HS-5 (cell line): ENCODE data around the gene DNAH17.
A peak's percentile ranks its signal among the peaks of the same experiment; 100 is the strongest.

Experiments
- DNase-seq: peaks from one replicate; pipeline ENCODE4 v3.0.0-alpha.2; 2012; ENCODE audit warnings: low read depth

Gene DNAH17

DNA sequence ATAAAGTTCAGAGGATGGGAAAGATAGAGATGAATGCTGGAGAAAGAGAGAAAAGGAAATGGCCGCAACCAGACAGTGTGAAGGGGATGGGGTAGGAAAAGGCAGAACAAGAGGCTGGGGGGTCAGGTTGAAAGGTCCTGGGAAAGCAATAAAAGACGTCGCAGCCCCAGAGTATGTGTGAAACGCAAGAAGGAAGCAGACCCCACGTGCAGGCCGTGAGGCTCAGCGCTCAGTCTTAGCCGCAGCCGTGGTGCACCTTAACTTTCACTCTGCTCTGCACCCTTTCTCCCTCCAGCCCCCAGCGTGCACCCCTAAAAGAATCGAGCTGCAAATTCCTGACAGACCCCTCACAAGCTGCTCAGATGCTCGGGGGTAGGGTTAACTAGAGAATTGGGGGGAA lies 1.9 kb downstream of the DNAH17 start:
- DNase-seq: no peak

DNA sequence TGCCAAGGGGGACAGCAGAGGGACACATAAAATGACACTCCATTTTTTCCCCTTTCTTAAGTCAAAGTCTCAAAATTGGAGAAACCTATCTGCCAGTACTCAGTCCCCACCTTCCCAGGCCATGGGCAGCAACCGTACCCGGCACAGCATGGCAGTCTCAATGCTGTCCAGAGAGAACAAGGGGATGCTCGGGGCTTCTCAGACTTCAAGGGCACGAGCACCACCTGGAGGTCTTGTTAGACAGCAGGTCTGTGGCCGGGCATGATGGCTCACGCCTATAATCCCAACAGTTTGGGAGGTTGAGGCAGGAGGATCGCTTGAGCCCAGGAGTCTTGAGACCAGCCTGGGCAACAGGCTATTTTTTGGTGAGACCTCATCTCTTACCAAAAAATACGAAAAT lies 3.2 kb downstream of the DNAH17 start:
- no peak for DNase-seq

DNA sequence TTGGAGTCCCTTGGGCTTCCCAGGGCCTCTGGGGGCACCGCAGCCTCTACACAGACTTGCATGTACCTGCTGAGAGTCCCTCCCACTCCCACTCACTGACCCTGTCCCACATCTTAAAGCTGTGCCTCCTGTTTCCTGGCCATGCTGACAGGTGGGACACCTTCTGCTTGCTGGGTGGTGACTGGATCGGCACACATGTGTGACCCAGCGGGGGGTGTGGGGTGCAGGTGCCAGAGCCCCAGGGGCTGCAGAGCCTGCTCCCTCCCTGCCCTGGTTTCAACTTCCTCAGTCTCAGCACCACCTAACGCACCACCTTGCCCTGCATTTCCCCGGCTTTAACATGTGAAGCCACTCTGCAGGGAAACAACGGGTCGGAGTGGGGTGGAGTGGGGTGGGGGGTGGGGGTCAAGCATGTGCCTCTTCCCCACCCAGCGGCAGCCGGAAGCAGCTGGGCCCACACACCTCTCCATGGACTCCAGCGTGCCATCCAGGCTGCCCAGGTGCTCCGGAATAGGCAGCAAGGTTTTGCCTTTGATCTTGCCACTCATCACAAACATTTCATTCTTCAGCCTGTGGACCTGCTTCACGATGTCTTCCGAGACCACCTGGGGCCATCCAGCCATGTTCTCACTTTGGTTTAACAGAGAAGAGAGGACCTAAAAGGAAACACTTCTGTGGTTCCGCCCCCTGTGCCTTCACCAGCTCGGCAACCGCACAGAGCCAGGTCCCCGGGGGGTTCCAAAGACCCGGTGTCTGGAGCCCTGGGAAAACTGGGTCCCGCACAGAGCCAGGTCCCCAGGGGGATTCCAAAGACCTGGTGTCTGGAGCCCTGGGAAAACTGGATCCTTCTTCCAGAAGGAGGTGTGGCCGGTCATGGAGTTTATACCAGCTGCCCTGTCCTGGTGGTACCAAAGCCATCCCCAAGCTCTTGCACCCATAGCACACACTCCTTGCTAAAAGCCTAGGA lies 4.7 kb downstream of the DNAH17 start:
- DNase-seq: no peak

DNA sequence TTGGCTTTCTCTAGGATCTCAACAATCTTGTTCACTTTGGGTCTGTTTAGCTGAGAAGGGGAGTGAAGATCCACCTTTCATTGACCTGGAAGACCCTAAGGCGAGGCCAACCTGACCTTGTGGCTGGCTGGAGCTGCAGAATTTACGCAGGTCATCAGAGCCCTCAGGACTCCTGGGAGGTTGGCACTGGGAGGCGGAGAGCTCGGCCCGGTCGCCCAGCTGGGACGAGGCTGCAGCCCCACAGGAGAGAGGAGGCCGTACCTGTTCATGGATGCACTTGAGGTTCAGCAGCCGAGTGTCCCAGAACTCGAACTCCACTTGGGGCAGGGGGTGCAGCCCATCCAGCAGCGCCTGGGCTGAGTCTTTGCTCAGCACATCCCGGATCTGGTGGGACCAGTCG lies 5.9 kb downstream of the DNAH17 start:
- no peak for DNase-seq

DNA sequence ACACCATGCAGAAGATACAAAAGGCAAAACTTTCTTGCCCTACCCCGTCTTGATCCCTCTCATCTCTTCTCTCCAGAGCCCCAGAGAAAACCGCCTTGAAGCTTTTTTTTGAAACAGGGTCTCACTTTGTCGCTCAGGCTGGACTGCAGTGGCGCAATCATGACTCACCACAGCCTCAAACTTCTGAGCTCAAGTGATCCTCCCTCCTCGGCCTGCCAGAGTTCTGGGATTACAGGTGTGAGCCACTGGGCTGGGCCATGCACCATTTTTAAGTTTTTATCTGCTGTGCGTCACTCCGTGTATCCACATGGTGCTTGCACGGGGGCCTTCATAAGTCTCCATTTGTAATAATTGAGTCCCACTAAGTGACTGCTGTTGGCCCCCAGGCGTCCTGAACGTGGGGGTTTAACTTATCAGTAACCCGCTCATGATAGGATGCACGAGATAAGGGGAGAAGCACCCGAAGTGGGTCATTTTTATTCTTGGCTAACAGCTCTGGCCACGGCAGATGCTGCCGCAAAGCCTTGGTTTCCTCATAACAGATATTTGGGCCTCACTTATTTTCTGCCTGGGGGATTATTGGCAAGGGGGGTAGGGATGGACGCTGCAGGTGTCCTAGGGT lies 8.6 kb downstream of the DNAH17 start:
- DNase-seq: no peak

DNA sequence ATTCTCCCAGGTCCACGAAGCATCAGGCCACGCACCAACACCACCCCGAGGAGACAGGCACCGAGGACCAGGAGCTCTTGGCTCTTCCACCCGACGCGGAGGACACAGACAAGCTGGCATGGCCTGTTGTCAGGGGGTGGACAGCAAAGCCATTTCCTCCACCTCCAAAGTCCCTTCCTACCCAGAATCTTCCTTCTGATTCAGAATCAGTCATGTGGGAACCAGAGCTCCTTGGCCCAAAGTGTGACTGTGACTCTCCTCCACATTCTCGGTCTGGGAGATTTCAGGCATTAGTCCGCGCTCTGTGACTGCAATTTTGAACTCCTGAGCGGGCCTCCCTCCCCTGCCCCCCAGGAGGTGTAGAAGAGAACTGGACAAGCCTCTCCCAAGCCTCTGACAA lies 9.2 kb downstream of the DNAH17 start:
- DNase-seq: no peak

DNA sequence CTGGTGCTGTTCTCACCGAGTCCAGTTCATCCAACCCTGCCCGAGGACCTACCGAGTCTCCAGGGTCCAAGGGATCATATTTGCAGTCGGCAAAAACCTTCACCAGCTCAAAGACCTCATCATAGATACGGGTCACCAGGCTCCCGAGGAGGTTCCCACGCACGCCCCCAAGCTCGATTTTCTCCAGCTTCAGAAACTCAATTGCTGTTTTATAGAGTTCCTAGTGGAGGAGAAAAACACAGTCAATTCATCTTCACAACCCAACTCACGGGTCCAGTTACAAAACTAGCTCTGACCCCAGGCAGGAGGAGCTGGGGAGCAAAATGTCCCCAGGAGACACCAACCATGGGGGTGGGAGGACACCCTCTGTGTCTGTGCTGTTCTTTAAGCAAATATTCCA lies 10.2 kb downstream of the DNAH17 start:
- DNase-seq: no peak

DNA sequence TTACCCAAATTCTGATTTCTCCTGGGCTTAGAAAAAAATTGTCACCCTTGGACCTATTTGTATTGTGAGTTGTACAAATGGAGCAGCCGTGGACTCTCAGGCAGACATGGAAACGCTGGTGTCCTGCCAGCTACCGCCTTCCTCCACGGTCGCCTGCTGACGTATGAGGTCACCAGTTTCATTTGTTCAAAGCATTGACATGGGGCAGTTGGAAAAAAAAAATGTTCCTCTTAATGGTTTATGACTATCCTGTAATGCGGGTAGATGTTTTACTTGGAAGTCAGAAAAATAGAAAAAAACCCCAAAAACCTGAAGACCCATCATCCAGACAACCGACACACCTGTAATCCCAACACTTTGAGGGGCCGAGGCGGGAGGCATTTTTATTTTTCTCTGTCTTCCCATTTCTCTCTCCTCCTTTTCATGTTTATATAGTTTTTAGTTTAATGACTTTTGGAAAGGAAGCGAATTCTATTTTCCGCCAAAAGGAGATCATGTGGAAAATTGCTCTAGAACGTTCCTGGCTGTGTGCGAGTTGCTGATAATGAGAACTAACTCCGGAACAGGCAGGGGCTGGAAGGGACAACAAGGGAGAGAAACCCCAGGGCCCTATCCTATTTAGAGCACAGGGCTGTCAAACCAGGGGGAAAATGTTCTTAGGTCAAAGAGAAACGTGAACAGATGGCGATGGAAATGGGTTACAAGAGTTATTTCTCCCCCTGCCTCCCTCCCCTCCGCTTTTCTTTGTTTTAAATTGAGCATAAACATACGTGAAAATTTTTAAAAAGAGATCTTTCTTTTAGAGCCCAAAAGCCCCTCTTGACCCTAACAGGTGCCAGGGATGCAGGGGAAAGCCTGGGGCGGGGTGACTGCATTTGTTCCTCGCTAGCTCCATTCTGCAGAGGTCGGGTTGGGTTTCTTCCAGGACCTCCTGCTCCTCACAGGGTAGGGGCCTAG lies 13.7 kb downstream of the DNAH17 start:
- no peak for DNase-seq

DNA sequence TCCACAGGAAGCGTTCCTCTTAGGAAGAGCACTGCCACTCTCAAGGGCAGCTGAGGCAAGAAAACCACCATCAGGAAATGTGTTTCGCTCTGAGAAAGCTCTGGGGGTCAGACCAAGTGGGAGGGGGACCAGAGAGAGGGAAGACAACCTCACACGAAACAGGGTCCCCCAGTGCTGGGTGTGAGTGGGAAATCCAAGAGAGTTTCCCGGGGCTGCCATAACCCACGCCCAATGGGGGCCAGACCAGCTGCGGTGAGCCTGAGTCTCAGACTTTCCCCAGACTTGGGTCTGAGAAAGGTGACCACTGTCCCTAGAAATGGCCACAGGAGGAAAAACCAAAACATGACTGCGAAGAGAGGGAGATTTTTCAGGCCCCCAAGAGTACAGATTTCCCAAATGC lies 14.5 kb downstream of the DNAH17 start:
- no peak for DNase-seq

DNA sequence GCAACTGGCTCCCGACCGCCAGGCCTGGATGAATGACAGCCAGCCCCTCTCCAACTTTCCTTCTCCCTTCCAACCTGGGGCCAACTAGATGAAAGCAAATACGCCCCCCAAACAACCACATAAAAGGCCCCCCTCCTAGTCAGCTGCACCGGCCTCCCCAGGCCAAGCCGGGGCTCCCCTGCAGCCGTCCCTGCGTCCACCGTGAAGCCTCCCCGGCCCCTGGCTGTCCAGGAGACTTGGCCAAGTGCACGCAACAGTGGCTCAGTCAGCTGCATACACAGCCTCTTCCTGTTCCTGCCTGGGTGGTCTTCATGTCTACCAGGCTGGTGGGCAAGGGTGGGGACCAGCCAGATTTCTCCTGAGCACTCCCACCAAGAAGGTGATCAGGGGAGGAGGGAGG lies 16.0 kb downstream of the DNAH17 start:
- DNase-seq: no peak

DNA sequence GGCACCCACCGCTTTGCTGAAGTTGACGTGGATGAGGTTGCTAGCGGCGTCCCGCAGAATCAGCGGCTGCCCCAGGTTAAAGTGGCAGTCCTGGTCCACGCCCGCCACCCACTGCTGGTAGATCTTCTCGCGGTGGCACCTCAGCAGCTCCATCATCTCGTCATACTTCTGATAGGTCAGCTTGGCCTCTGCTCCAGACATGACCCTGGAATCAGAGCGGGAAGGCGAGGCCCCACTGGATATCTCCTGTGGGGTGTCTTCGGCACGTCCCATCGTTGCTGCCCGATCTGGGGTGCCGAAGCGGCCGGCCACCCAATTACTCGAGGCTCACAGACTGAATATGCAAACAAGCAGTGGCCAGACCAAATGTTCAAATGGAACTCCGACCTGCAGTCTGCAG lies 16.5 kb downstream of the DNAH17 start:
- no peak for DNase-seq

DNA sequence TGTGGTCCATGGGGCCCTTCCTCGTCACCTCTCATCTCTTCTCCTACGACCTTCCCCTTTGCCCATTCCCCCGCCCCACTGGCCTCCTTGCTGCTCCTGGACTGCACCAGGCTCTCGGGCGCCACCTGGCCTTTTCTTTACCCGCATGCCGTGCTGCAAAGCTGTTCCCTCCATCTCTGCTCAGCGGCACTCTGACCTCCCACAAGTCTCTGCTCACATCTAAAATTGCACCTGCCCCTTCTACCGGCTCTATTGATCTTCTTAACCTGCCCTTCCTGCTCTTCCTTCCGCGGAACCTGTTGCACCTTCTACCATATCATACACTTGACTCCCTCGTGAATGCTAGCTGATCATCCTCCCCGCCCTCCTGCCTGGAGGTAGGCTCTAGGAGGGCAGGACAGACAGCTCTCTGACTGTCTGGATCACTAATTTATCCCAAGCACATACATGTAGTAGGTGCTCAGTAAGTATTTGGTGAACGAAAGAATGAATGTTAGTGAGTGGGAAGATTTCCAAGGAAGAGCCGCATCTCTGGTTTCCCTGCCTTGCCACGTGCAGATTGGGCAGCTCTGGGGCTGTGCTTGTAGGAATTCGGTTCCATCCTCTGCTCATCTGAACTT lies 17.3 kb downstream of the DNAH17 start:
- DNase-seq: no peak

DNA sequence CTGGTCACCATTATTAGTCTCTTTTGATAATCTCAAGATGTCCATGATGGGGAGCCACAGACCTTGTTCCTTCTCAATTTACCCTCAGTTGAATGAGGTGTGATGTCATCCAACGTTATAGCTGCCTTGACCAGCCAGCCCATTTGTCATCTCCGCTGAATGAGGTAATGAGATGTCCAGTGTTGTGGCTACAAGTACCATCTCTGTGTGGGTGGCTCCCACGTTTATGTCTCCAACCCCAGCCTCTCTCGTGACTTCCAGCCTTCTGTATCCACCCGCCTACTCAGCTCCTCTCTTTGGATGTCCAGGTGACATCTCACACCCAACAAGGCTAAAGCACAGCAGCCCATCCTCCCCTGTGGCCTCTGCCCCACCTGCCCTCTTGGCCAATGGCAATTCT lies 18.2 kb downstream of the DNAH17 start:
- no peak for DNase-seq

DNA sequence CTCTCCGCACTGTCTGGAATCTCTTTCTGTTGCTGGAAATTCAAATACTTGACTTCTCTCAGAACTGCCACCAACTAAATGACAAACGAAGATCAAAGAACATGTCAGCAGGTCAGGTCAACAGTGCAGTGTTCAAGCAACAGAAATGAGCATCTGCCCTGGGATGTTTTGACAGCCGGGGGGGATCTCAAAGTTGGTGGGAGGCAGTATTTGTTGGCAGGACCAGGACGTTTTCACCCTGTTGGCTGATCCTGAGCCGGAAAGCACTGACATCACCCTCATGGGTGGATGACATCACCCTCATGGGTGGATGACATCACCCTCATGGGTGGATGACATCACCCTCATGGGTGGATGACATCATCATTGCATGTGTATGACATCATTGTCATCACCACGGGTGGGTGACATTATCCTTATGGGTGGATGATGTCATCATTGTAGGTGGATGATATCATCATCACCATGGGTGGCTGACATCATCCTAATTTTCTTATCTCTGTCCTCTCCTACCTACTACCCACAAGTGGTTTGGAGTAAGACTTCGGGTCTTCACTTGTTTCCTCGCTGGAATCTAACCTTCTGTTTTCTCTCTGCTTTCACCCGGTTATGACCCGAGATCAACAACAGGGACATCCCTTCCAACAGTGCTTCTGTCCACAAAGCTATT lies 18.9 kb downstream of the DNAH17 start:
- no peak for DNase-seq

DNA sequence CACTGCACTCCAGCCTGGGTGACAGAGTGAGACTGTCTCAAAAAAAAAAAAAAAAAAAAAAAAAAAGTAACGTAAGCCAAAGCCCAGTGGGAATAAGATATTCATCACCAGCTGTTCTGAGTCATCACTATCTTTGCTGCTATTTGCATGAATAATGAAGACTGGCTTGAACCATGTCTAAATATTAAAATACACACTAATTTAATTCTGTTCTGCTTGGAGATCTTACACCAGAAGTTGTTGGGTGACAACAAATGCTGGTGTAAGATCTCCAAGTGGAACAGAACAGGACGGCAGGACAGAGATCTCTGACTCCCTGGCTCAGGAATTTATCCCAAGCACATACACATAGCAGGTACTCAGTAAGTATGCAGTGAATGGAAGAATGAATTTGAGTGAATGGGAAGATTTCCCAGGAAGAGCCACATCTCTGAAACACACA lies 19.6 kb downstream of the DNAH17 start:
- peak; percentile 56 for DNase-seq

DNA sequence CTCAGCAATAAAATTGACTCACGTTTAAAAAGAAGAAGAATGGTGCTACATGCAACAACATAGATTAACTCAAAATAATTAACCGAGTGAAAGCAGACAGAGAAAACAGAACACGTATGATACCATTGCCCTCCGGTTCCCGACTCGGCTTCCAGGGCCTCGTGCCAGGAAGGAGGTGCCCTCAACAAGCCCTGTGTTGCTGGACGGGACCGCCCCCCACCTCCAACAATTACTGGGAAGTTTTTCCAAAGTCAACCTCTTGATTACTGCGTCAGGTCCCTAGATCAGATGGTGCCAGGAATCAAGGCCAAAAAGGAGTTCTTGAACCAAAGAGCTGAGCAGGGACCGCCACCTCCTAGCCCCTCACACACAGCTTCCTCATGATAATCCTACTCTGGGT lies 20.4 kb downstream of the DNAH17 start:
- DNase-seq: no peak

DNA sequence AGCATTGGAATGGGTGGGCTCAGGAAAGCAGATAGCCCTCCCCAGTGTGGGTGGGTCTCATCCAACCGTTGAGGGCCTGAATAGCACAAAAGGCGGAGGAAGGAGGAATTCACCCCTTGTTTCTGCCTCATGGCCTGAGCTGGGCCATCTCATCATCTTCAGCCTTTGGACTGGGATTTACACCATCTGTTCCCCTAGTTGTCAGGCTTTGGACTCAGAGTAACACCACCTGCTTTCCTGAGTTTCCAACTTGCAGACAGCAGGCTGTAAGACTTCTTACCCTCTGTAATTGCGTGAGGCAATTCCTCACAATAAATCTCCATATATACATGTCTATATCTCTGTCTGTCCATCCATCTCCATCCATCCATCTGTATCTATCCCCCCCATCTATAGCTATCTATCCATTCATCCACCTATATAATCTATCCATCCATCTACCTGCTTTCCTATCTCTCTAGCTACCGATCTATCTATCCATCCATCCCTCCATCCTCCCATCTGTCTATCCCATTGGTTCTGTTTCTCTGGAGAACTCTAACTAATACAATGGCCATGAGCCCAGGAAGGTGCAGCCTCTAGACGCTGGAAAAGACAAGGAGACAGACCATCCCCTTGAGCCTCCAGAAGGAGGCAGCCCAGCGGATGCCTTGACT lies 21.3 kb downstream of the DNAH17 start:
- no peak for DNase-seq

DNA sequence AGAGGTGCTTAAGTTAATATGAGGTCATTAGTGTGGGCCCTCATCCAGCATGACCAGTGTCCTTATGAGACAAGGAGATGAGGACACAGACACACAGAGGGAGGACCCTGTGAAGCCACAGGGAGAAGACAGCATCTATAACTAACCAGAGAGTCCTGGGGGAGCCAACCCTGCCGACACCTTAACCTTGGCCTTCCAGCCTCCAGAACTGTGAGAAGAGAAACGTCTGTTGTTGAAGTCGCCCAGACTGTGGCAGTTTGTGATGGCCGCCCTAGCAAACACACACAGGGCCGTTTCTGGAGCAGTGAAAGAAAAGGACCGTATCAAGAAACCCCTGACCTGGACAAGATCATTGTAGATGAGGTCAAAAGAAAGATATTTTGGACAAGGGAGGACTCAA lies 26.7 kb downstream of the DNAH17 start:
- no peak for DNase-seq

DNA sequence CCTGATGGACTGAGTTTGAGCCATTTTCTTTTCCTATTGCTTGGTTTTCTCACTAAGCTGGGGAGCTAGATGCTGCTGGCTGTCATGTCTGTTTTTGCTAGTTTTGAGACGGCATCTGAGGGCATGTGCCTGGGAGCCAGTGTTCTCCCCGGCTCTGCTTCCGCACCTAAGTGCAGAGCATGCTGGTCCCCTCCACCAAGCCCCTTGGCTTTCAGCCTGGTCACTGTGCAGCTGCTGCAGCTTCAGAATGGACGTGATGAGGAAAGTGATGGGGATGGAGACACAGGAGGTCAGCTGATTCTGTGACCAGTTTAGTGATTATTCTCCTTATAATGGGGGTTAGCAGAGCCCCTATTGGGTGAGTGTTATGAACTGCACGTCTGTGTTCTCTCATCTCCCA lies 28.5 kb downstream of the DNAH17 start:
- no peak for DNase-seq

DNA sequence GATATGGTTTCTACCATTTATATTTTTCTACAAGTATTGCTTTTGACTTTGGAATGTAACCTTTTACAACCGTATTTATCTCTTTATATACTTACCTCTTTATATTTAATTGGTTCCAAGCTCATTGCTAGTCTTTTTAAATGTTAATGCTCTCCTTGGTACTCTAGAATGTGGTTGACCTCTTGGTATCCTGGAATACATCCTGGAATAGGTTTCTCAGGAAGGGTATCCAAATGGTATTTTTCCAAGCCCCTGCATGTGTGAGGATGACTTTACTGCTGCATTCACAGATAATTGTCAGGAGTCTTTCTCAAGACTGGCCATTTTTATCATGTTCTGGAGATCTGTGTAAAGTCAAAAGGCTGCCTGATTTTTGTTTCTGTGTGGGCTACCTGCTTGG lies 30.2 kb downstream of the DNAH17 start:
- no peak for DNase-seq

DNA sequence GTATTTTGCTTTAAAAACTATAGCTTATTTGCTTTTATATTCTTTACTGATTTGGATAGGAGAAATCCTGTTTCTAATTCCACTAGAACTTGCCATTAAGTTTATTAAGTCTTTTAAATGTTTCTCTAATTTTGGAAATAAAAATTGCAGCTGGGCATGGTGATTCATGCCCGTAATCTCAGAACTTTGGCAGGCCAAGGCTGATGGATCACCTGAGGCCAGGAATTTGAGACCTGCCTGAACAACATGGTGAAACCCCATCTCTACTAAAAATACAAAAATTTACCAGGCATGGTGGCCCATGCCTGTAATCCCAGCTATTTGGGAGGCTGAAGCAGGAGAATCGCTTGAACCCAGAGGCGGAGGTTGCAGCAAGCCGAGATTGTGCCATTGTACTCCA lies 30.7 kb downstream of the DNAH17 start:
- DNase-seq: no peak
